Ishikawa (cell line): ENCODE results near the gene SERPIND1.
A peak's percentile ranks its signal among the peaks of the same experiment; 100 is the strongest.

Experiments
- CEBPB ChIP-seq: IDR thresholded peaks from 2 replicates; pipeline ENCODE4 v1.6.1; 2012
- CREB1 ChIP-seq: IDR thresholded peaks from 2 replicates; pipeline ENCODE4 v1.6.1; 2012; ENCODE audit warnings: low read depth
- EGR1 ChIP-seq: IDR thresholded peaks from 2 replicates; pipeline ENCODE4 v1.6.1; 2012
- EP300 ChIP-seq: IDR thresholded peaks from 2 replicates; pipeline ENCODE4 v1.6.1; 2012; ENCODE audit warnings: borderline replicate concordance
- FOXM1 ChIP-seq: IDR thresholded peaks from 2 replicates; pipeline ENCODE4 v1.6.1; 2012; ENCODE audit warnings: low read depth, borderline replicate concordance
- MAX ChIP-seq: IDR thresholded peaks from 2 replicates; pipeline ENCODE4 v1.6.1; 2012
- NFIC ChIP-seq: IDR thresholded peaks from 2 replicates; pipeline ENCODE4 v1.6.1; 2012
- RAD21 ChIP-seq: IDR thresholded peaks from 2 replicates; pipeline ENCODE4 v1.6.1; 2012; ENCODE audit warnings: low read depth
- REST ChIP-seq: IDR thresholded peaks from 2 replicates; pipeline ENCODE4 v1.6.1; 2012; ENCODE audit warnings: low read depth, mild to moderate bottlenecking
- TAF1 ChIP-seq: IDR thresholded peaks from 2 replicates; pipeline ENCODE4 v1.6.1; 2012; ENCODE audit warnings: low read depth, mild to moderate bottlenecking
- TCF12 ChIP-seq: IDR thresholded peaks from 2 replicates; pipeline ENCODE4 v1.6.1; 2012; ENCODE audit warnings: low read depth
- TEAD4 ChIP-seq: IDR thresholded peaks from 2 replicates; pipeline ENCODE4 v1.6.1; 2012
- USF1 ChIP-seq: IDR thresholded peaks from 2 replicates; pipeline ENCODE4 v1.6.1; 2012
- YY1 ChIP-seq: IDR thresholded peaks from 2 replicates; pipeline ENCODE4 v1.6.1; 2012; ENCODE audit warnings: low read depth
- ZBTB7A ChIP-seq: IDR thresholded peaks from 2 replicates; pipeline ENCODE4 v1.6.1; 2012; ENCODE audit warnings: low read depth

The SERPIND1 gene

DNA sequence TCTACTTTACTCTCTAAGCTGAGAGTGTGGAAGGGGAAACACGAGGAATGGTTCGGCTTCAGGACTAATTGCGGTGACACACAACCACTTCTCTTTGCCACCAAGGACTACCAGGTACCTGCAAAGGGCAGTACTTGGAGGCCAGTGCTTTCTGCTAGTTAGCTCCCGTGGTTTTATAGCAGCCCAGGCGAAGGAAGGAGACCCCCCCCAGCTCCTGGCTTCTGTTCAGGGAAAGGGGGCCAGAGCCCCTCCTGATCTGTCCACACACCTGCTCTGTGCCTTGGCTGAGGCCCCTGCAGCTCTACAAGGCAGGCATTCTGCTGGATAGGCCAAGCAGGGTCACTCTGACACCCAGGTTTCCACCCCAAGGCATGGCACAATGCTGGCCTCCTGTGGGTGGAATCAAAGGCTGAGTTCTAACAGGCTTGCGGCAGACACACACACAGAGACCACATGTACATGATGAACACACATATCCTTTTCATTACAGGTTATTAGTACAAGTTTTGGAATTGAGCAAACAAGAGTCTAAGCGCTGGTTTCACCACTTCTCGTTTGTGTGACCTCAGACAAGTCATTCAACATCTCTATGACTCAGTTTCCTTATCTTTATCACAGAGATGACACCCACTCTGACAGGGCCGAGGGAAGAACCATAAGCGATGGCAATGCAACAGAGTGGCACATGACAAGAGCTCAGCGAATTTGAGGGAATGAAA is 7.5 kb downstream of the SERPIND1 start:
- TF ChIP-seq RAD21 (no peak), EGR1 (no peak), TCF12 (no peak), TEAD4 (no peak)

GRCh38 chr22:20782083-20782482 is 8.2 kb downstream of the SERPIND1 start:
- TF ChIP-seq CREB1: no peak
- TF ChIP-seq USF1: no peak
- no peak for TF ChIP-seq TCF12
- no peak for TF ChIP-seq YY1
- TF ChIP-seq CEBPB: no peak
- no peak for TF ChIP-seq TEAD4
- no peak for TF ChIP-seq RAD21
- no peak for TF ChIP-seq FOXM1
- TF ChIP-seq EP300: no peak
- TF ChIP-seq EGR1: no peak
- no peak for TF ChIP-seq NFIC
- no peak for TF ChIP-seq REST
- TF ChIP-seq MAX: no peak
- TF ChIP-seq ZBTB7A: no peak
- no peak for TF ChIP-seq TAF1

DNA sequence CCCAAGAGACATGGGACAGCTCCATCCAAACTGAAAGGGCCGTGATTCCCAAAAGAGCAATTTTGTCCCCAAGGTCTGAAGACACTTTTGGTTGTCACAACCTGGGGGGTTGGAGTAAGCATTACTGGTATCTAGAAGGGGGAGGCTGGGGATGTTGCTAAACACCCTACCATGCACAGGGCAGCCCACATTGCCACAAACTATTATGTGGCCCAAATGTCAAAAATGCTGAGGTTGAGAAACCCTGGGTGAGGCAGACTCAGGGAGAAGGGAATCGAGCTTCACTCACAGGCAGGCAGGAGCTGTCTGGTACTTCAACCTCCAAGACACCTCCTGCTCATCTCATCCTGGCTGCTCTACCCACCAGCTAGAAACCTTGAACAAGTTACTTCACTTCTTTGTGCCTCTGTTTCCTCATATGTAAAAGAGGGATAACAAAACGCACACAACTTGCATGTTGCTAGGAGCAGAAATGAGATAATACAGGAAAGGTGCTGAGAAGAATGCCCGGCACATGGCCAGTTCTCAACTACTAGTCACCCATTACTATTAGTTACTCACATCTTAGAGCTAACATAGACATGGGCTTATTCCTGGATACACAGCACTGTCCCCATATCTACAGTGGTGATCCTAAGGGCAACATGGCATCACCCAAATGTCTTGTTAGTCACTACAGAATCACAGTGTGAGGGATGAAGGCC is 8.8 kb downstream of the SERPIND1 start:
- TF ChIP-seq REST (no peak), TCF12 (no peak), TEAD4 (no peak), EP300 (no peak), NFIC (no peak), CREB1 (no peak), TAF1 (no peak), CEBPB (no peak), ZBTB7A (no peak), RAD21 (no peak)

- no peak for TF ChIP-seq EGR1
- no peak for TF ChIP-seq TEAD4
- no peak for TF ChIP-seq NFIC
- no peak for TF ChIP-seq TAF1
Measured at GRCh38 chr22:20783300-20783673, 9.4 kb downstream of the SERPIND1 start.

DNA sequence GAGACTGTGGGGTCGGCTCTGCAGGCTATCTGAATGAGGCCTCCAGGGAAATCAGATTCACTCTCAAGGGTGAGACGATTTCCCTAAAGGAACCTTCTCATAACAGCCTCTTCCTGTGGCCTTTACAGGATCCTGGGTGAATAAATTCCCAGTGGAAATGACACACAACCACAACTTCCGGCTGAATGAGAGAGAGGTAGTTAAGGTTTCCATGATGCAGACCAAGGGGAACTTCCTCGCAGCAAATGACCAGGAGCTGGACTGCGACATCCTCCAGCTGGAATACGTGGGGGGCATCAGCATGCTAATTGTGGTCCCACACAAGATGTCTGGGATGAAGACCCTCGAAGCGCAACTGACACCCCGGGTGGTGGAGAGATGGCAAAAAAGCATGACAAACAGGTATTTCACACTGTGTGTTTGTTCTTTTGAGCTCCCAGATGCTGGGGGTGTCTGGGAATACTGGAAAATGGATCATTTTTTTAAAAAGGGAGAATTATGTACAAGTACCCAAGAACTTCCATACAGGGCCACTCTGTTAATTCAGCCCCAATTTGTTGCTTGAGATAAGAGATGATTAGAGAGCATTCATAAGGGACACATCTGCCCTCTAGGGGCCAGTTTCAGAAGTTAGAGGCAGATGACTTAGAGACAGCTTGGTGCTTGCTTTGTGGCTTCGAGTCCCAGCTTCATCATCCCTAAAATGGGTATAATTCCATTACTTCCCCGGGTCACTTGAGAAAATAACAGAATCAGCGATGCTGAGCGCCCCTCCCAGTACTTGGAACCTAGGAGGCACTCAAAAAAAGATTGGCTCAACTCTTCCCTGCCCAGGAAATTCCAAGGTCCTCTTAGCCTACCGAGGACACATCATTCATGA is 10.2 kb downstream of the SERPIND1 start:
- peak; percentile 49; the same call in 1 of the 2 replicates for TF ChIP-seq RAD21
- TF ChIP-seq CREB1: no peak
- no peak for TF ChIP-seq REST
- TF ChIP-seq CEBPB: no peak
- TF ChIP-seq USF1: no peak
- TF ChIP-seq EP300: no peak
